ENCODE data around the gene DGKB.

DNA sequence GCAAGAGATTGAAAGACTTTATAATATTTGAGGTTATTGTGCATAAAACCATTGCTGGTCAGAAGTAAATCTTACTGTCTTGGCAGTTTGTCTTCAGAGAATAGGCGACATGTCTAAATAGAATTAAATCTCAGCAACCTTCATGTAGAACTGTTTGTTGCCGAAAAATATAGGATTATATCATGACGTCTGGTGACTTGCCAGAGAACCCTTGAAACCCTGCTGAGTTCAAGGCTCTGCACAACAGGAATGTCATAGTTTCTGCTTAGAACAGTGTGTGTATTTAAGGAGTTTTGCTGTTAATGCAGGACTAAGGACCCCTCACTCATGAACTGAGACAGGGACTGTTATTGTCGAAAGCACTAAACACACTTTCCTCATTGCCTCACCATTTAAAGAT, 706.7 kb downstream of the DGKB start:
- TF ChIP-seq CTCF (IDR thresholded peaks at IDR 0.05 in 4 of 5, conservative IDR thresholded peaks at IDR 0.05 in 1 of 5) (no peak), POLR2A (IDR thresholded peaks at IDR 0.05) (no peak)
